NB4 (cell line): Measurements from ENCODE around the gene PRKCE.
A peak's percentile ranks its signal among the peaks of the same experiment; 100 is the strongest.

Source experiments
- DNase-seq: peaks from one replicate; pipeline ENCODE4 v3.0.0; 2010; ENCODE audit warnings: low read depth
- H3K4me3 ChIP-seq: one replicate; pipeline ENCODE4 v1.5.1; 2011; ENCODE audit warnings: mild to moderate bottlenecking, low read depth, low read length, moderate library complexity
- MYC ChIP-seq: IDR thresholded peaks from 2 replicates; pipeline ENCODE4 v1.6.1; 2011; ENCODE audit warnings: low read depth, low read length
- POLR2A ChIP-seq: IDR thresholded peaks from 2 replicates; pipeline ENCODE4 v1.6.1; 2011; ENCODE audit warnings: mild to moderate bottlenecking; ENCODE audit not compliant: insufficient read length; ENCODE audit errors: extremely low read depth
- TF ChIP-seq, protein P1 (sequence below): IDR thresholded peaks from 2 replicates; pipeline ENCODE4 v1.6.1; 2011; ENCODE audit warnings: low read depth, low read length
- TF ChIP-seq, protein P2 (sequence below): IDR thresholded peaks from one replicate; pipeline ENCODE4 v1.5.1; 2012; ENCODE audit warnings: low read depth, low read length

Gene PRKCE

DNA sequence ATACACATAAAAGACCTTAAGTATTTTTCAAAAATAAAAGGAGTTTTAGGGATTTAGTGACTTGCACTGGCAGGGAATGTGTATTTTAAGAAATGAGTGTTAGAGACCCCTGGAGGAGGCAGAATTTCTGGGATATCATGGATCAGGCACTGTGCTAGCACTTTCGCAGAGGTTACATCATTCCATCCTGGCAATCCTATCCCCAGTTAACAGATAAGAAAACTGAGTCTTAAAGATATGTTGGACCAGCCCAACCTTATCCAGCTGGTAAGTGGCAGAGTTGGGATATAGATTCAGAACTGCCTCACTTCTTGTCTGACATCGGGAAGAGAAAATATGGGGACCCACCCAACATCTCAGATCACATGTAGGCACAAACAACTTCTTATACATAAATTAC, 485.5 kb downstream of the PRKCE start:
- no peak overlapping the region for H3K4me3 ChIP-seq
- DNase-seq, result no peak
- TF ChIP-seq, protein P1, sequence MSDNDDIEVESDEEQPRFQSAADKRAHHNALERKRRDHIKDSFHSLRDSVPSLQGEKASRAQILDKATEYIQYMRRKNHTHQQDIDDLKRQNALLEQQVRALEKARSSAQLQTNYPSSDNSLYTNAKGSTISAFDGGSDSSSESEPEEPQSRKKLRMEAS, result no peak
- TF ChIP-seq, protein P2, sequence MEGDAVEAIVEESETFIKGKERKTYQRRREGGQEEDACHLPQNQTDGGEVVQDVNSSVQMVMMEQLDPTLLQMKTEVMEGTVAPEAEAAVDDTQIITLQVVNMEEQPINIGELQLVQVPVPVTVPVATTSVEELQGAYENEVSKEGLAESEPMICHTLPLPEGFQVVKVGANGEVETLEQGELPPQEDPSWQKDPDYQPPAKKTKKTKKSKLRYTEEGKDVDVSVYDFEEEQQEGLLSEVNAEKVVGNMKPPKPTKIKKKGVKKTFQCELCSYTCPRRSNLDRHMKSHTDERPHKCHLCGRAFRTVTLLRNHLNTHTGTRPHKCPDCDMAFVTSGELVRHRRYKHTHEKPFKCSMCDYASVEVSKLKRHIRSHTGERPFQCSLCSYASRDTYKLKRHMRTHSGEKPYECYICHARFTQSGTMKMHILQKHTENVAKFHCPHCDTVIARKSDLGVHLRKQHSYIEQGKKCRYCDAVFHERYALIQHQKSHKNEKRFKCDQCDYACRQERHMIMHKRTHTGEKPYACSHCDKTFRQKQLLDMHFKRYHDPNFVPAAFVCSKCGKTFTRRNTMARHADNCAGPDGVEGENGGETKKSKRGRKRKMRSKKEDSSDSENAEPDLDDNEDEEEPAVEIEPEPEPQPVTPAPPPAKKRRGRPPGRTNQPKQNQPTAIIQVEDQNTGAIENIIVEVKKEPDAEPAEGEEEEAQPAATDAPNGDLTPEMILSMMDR, result no peak
- no peak for TF ChIP-seq MYC
- TF ChIP-seq POLR2A, result no peak

DNA sequence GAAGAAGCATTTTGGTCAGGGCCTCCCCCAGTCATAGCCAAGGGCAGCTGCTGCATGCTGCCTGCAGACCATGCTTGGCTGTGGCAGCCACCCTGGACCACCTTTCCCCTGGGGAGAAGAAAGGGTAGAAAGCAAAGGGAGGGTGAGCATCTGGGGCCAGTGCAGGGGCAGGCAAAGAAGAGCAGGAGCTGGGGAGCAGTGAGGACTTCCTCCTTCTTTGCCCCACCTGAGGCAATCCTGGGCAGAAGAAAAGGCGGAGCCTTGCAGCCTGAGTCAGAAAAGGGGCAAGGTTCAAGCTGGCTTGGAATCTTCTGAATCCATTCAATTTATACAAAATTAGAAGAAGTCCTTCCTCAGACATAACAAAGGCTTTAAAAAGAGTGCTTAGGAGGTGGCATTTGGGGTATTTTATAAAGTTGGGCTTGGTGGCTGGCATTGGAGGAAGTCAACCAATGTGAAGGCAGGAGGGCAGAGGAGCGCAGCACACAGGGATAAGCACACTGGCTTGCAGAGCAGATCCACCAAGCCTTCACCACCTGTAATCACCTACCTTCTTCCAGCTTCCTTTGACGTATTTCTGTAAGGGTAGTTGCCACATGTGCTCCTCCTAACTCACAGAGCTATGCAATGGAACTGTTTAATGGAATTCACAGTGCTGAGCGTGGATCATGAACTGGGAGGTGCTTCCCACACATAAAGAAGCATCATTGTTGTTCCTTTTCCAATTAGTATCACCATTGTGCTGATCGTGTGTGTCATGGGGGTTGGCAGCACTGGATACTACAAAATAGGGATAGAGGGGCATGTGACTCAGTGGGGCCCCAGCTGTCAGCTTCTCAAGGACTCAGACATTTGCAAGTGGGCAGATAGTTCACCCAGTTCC, 491.3 kb downstream of the PRKCE start:
- TF ChIP-seq, protein P1, result no peak
- TF ChIP-seq MYC (no peak), POLR2A (no peak)
- TF ChIP-seq, protein P2, result no peak
- no peak overlapping the region for H3K4me3 ChIP-seq
- DNase-seq, result peak; percentile 39

DNA sequence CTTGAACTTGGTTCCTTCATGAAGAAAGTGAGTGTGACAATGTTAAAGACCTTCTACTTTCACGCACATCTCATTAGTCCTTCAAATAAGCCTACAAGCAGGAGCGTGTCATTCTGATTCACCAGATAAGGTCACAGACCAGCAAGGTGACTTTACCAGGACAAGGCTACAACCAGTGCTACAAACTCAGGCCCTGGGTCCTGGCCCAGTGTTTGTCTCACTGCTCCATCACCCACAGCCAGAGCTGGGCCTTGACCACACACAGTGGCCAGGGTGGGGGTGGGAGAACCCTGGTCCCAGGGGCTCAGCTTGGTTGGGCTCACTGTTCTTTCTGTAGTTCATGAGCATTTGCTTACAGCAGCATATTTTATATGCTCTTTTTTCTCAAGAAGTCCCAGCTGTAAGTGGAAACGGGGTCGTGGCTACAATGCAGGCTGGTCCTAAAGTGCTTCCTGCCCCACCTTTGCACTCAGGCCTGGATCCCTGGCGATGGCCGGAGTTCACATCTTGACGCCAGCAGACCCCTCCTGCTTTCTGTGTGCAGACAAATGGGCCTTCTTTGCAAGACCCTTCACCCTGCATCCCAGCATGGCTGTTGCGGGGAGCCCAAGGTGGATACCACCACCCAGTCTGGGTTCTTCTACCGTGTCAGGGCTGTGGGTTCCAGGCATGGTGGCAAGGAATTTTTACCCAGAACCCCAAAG, 492.1 kb downstream of the PRKCE start:
- no peak for TF ChIP-seq MYC
- TF ChIP-seq, protein P2, result no peak
- TF ChIP-seq POLR2A, result no peak
- TF ChIP-seq, protein P1, result no peak
- H3K4me3 ChIP-seq, result no peak overlapping the region
- no peak for DNase-seq

DNA sequence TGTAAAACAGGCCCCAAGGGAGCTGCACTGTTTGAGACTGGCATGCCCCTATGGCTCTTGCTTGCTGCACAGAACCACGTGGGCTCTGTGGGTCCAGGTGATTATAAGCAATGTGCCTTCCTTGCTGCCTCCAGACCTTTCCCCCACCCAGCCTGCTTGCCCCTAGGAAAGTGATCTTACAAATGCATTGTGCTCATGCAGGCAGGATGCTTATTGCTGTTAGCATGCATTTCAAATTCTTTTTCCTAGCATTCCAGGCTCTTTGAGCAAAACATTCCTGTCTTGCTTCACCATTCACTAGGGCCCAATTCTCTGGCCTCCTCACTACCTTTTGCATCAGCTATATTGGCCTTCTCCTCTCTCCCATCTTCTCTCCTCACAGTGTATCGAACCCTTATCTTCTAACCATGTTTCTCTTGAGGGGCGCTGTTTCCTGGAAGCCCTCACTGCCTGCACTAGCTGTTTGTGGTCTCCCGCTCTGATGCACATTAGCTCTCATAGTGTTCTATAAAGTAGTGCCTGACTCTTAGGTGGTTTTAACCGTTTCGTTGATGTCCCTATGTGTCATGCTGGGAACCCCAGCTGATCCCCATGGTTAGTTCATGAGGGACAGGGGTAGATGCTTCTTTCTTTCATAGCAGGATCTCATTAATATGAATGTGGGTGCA, 492.8 kb downstream of the PRKCE start:
- H3K4me3 ChIP-seq, result no peak overlapping the region
- TF ChIP-seq, protein P1, result no peak
- TF ChIP-seq MYC, result no peak
- TF ChIP-seq, protein P2, result no peak
- no peak for TF ChIP-seq POLR2A
- no peak for DNase-seq

- no peak overlapping the region for H3K4me3 ChIP-seq
- TF ChIP-seq, protein P2, result no peak
- TF ChIP-seq, protein P1, result no peak
- TF ChIP-seq POLR2A, result no peak
- no peak for DNase-seq
These were observed 493.5 kb downstream of the PRKCE start for GRCh38 chr2:46145017-46145416.
